GM21360 (cell line): ENCODE measurements around the gene CROCC2.
"Not testable (repeated sequence)": the region's sequence is repeated elsewhere in the genome, so short reads cannot be mapped to it uniquely, and the experiment has no call there.

Experiments
- ATAC-seq: cut with Tn5 transposase; IDR thresholded peaks from one replicate; pipeline ENCODE4 v1.9.1; 2021; ENCODE audit warnings: mild to moderate bottlenecking, moderate library complexity; ENCODE audit not compliant: unreplicated experiment

Gene CROCC2

DNA sequence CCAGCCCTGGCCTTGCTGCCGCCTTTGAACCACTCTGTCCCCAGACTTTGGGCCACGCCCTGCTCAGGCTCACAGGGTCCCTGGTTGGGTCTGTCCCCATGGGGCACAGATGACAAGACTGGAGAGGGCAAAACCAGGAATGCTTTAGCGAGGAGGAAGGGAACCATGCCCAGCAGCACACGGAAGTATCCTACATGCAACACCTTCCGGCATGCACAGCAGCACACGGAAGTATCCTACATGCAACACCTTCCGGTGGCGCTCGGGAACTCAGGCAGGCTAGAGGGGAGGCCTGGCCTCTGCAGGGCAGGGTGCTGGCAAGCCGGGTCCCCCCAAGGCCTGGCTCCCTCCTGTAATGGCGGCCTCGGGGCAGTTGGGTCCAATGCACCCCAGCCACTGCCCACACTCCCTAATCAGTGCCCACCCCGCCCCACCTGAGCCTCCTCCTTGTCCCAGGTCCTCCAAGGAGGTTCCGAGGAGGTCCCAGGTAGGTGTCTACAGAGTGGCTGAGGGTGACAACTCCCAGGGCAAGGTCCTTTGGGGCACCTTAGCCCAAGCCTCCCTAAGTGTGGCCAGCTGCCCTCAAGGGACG lies 58.7 kb downstream of the CROCC2 start:
- no peak for ATAC-seq

GRCh38 chr2:240965296-240965904 lies 59.3 kb downstream of the CROCC2 start:
- no peak for ATAC-seq

- ATAC-seq: no peak
Measured at GRCh38 chr2:240965905-240966456, 59.8 kb downstream of the CROCC2 start.

- no peak for ATAC-seq
Measured at GRCh38 chr2:240966457-240966905, 60.3 kb downstream of the CROCC2 start.

GRCh38 chr2:240966906-240967680 lies 61.0 kb downstream of the CROCC2 start:
- ATAC-seq: no peak

GRCh38 chr2:240967681-240968621 lies 61.8 kb downstream of the CROCC2 start:
- ATAC-seq: no peak

DNA sequence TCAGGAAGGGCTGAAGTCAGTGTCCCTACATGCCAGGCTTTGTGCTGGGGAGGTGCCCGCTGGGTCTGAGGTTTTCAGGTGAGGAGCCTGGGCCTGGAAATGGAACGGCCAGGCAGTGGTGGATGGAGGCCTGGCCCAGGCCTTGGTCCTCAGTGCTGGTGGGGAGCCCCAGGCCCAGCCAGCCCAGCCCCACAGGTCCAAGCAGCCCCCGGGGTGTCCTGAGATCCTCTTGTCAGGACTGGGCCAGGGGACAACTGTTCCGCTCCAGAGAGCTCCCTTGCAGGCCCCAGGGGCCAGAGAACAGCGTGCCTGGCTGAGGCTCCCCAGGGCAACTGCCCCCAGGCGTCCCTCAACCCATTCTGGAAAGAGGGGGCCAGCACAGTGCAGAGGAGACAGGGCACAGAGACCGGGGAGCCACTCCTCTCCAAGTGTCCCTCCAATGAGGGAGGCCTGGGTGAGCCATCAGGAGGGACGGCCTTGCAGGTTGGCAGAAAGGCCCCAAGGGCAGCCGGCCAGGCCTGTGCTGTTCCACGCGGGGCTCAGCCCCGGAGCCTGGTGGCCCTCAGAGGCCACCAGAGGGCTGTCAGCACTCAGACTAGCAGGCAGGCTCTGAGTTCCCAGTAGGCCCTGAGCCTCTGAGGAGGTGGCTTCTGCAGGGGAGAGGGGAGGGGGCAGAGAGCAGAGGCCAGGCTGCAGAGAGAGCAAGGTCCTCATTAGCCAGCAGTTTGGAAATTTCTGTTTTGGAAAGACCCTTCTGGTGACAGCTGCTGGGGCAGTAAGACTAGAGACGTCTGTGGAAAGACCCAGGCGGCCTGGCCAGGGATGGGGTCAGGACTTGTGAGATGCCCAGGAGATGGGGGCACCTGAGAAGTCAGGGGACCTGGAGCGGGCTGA lies 62.8 kb downstream of the CROCC2 start:
- ATAC-seq: no peak

- ATAC-seq: no peak
Measured at GRCh38 chr2:240970104-240970503, 64.0 kb downstream of the CROCC2 start.

GRCh38 chr2:240970816-240971215 lies 64.7 kb downstream of the CROCC2 start:
- ATAC-seq: no peak

- no peak for ATAC-seq
Measured at GRCh38 chr2:240972201-240972600, 66.1 kb downstream of the CROCC2 start.

GRCh38 chr2:240972636-240973521 lies 66.7 kb downstream of the CROCC2 start:
- ATAC-seq: no peak

DNA sequence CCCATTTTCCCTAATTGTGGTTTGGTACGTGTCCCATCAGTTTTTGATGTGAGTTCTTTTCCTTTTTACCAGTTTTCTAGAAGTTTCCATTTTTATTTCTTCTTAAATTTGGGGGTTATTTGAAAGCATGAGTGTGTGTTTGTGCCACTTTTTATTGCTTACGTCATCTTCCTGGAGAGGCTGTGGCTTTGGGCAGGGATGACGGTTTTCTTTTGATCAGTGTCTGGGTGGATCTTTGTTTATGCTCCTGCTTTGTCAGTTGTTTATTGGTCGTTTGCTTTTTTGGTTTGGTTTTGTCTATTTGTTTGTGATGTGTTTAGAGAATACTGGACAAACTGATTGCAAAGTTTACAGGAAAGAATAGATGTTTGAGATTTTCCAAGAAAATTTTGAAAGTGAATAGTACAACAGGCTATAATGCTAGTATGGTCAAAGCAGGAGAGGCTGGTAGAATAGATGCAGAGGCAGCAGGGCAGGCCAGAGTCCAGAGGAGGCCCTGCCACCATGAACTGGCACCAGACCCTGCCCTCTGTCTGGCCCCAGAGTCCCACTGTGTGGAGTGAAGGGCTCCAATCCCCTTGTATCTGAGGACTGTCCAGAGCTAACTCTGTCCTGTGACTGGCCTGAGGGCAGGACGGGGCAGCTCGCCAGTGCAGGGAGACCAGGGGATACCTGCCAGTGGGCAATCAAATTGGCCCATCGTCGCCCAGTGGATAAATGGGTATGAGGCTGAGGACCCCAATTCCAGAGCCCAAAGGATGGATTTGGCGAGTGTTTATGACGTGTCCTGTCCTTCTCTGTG lies 68.8 kb downstream of the CROCC2 start:
- no peak for ATAC-seq

GRCh38 chr2:240975903-240976302 lies 69.8 kb downstream of the CROCC2 start:
- not testable (repeated sequence) for ATAC-seq

GRCh38 chr2:240981280-240981679 lies 75.1 kb downstream of the CROCC2 start:
- no peak for ATAC-seq

- ATAC-seq: no peak
Measured at GRCh38 chr2:240981871-240982800, 76.0 kb downstream of the CROCC2 start.

DNA sequence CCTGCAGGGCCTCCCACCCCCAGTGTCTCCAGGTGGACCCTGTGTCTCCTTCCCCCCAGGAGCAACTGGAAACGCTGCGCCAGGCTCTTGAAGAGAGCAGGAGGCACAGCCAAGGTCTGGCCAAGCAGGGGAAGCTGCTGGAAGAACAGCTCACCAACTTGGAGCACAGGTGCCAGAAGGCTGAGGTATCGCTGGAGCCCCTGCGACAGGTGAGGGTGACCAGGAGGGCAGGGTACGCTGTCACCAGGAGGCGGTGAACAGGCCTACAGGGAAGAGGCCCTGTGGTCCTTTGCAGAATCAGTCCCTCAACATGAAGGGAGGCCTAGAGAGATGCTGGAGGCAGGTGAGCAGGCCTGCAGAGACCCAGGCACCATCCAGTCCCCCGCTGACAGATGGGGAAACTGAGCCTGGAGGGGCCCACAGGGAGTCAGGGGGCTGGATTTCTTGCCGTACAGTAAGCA lies 76.7 kb downstream of the CROCC2 start:
- no peak for ATAC-seq
